Common myeloid progenitor, CD34-positive (primary cell): ENCODE results near the gene PLD3.

ENCODE experiments used
- CTCF ChIA-PET: fragments of 350-600 bp; sonication (Branson Sonifier 250); formaldehyde crosslinking; loops from one replicate; lab custom pipeline; 2021; ENCODE audit warnings: antibody characterized with exemption; lab: Charles Lee
- POLR2A ChIA-PET: fragments of 350-600 bp; sonication (Branson Sonifier 250); formaldehyde crosslinking; loops from one replicate; lab custom pipeline; 2021; ENCODE audit warnings: antibody characterized with exemption; lab: Charles Lee
- DNase-seq, 3 donors: peaks; one replicate each; pipeline versions ENCODE4 v3.0.0 to v3.0.0-alpha.2; 2013
- H3K27ac ChIP-seq, 2 experiments: 1 replicate in 1 of 2; 2 replicates in 1 of 2; pipeline ENCODE4 v1.7.0; 2013; ENCODE audit warnings: inconsistent platforms in 2 of 2, low read length in 2 of 2, mild to moderate bottlenecking in 2 of 2, low read depth in 1 of 2, moderate library complexity in 1 of 2; ENCODE audit not compliant: severe bottlenecking in 2 of 2, insufficient read depth in 1 of 2, poor library complexity in 1 of 2
- H3K27me3 ChIP-seq, 5 experiments: replicated peaks in 2 of 5; 1 replicate in 3 of 5; 2 replicates in 2 of 5; pipeline versions ENCODE4 v1.6.1 to v1.7.0; 2013; ENCODE audit warnings: low read length in 4 of 5, mild to moderate bottlenecking in 2 of 5, moderate library complexity in 2 of 5, inconsistent platforms in 1 of 5; ENCODE audit not compliant: insufficient read depth in 5 of 5, control insufficient read depth in 4 of 5
- H3K36me3 ChIP-seq, 4 experiments: 1 replicate in 2 of 4; 2 replicates in 2 of 4; pipeline versions ENCODE4 v1.6.1 to v1.7.0; 2013; ENCODE audit warnings: low read length in 3 of 4, control low read depth in 1 of 4, mild to moderate bottlenecking in 1 of 4; ENCODE audit not compliant: control insufficient read depth in 4 of 4, insufficient read depth in 4 of 4
- H3K4me1 ChIP-seq, 4 experiments: 1 replicate in 3 of 4; 2 replicates in 1 of 4; pipeline versions ENCODE4 v1.6.1 to v1.7.1; 2013; ENCODE audit warnings: low read length in 3 of 4, mild to moderate bottlenecking in 3 of 4, control low read depth in 1 of 4, inconsistent platforms in 1 of 4, moderate library complexity in 1 of 4; ENCODE audit not compliant: control insufficient read depth in 4 of 4, insufficient read depth in 4 of 4; ENCODE audit errors: control extremely low read depth in 1 of 4
- H3K4me3 ChIP-seq, 7 experiments: 1 replicate in 4 of 7; 2 replicates in 3 of 7; pipeline versions ENCODE4 v1.5.1 to v1.7.0; 2013; ENCODE audit warnings: mild to moderate bottlenecking in 7 of 7, low read length in 6 of 7, moderate library complexity in 6 of 7, inconsistent platforms in 2 of 7, low read depth in 2 of 7, control low read depth in 1 of 7; ENCODE audit not compliant: insufficient read depth in 4 of 7, control insufficient read depth in 1 of 7; ENCODE audit errors: extremely low read depth in 1 of 7
- H3K9me3 ChIP-seq, 5 experiments: 1 replicate in 4 of 5; 2 replicates in 1 of 5; pipeline versions ENCODE4 v1.6.1 to v1.7.1; 2013; ENCODE audit warnings: low read length in 4 of 5, mild to moderate bottlenecking in 2 of 5, inconsistent platforms in 1 of 5, low read depth in 1 of 5, moderate library complexity in 1 of 5; ENCODE audit not compliant: control insufficient read depth in 4 of 5, insufficient read depth in 2 of 5; ENCODE audit errors: control extremely low read depth in 1 of 5
- WGBS: methylation state at CpG from one replicate; pipeline ENCODE4 v1.1.5; 2013; ENCODE audit not compliant: insufficient coverage; 5-methylcytosine and 5-hydroxymethylcytosine counted together

Gene PLD3

GRCh38 chr19:40421993-40422747 lies 73.7 kb downstream of the PLD3 start:
- POLR2A ChIA-PET, result interaction anchor here (1.1 kb wide), 1 partner anchor 328 kb away, joined by 4 read pairs; the partner anchor contains the start of gene ACTMAP

GRCh38 chr19:40422748-40423566 lies 74.5 kb downstream of the PLD3 start:
- H3K9me3 ChIP-seq, result no peaks in the 10 kb centered on the region
- no peaks in the 10 kb centered on the region for H3K27me3 ChIP-seq
- peaks cover 4 to 51% (median 39%) of the 10 kb centered on the region in 4 experiments for H3K4me1 ChIP-seq
- POLR2A ChIA-PET, result no interaction called here
- DNase-seq, result no peak
- CTCF ChIA-PET, result interaction anchor here (0.8 to 2.7 kb wide), 6 partner anchors 11 to 118 kb away, joined by 3 to 10 read pairs (median 4); partner anchors contain the start of genes BLVRB and SERTAD3
- H3K4me3 ChIP-seq, result no peak overlapping the region
- H3K36me3 ChIP-seq, result peaks cover 0 to 11% (median 8%) of the 10 kb centered on the region in 4 experiments
- WGBS, result 96% methylated on average over 26 of the region's 31 CpGs
- no peak overlapping the region for H3K27ac ChIP-seq

More at GRCh38 chr19:40421993-40422747, 73.7 kb downstream of the PLD3 start:
- Histone ChIP-seq H3K27ac (peak overlapping the region in 1 of 2 experiments; percentile 87), H3K4me1 (peaks cover 4 to 58% (median 47%) of the 10 kb centered on the region in 4 experiments), H3K27me3 (no peaks in the 10 kb centered on the region), H3K36me3 (peaks cover 0 to 11% (median 8%) of the 10 kb centered on the region in 4 experiments), H3K4me3 (no peak overlapping the region), H3K9me3 (no peaks in the 10 kb centered on the region)
- CTCF ChIA-PET, result interaction anchor here (1.0 to 2.1 kb wide), 3 partner anchors 17 to 22 kb away, joined by 4 to 14 read pairs (median 6); partner anchors contain the start of gene SERTAD3
- 95% methylated on average over 13 of the region's 16 CpGs for WGBS
- no peak for DNase-seq

GRCh38 chr19:40423938-40424337 lies 75.4 kb downstream of the PLD3 start:
- Histone ChIP-seq H3K9me3 (no peaks in the 10 kb centered on the region), H3K4me1 (peaks cover 4 to 44% (median 33%) of the 10 kb centered on the region in 4 experiments), H3K27ac (no peak overlapping the region), H3K36me3 (peaks cover 0 to 11% (median 8%) of the 10 kb centered on the region in 4 experiments), H3K4me3 (peak overlapping the region in 1 of 7 experiments; percentile 91), H3K27me3 (no peaks in the 10 kb centered on the region)
- CTCF ChIA-PET, result interaction anchor here (0.7 to 2.7 kb wide), 6 partner anchors 10 to 145 kb away, joined by 3 to 10 read pairs (median 4); partner anchors contain the start of gene BLVRB
- POLR2A ChIA-PET, result interaction anchor here (3.4 kb wide), 1 partner anchor 17 kb away, joined by 13 read pairs; no protein-coding TSS in a partner anchor
- WGBS, result no CpG with 5 or more reads among the region's 6 CpGs
- no peak for DNase-seq

GRCh38 chr19:40424637-40425449 lies 76.3 kb downstream of the PLD3 start:
- 3% methylated on average over 12 of the region's 28 CpGs for WGBS
- Histone ChIP-seq H3K4me3 (peak overlapping the region; percentile 28 to 91 (median 81)), H3K36me3 (peaks cover 0 to 11% (median 8%) of the 10 kb centered on the region in 4 experiments), H3K9me3 (no peaks in the 10 kb centered on the region), H3K27me3 (no peaks in the 10 kb centered on the region), H3K27ac (peak overlapping the region; percentile 84 to 93), H3K4me1 (peaks cover 4 to 35% (median 25%) of the 10 kb centered on the region in 4 experiments)
- peak in 1 of 3 donors; percentile 31 for DNase-seq
- POLR2A ChIA-PET, result interaction anchor here (0.7 to 3.4 kb wide), 4 partner anchors 8 to 20 kb away, joined by 3 to 13 read pairs (median 8); no protein-coding TSS in a partner anchor
- CTCF ChIA-PET, result interaction anchor here (0.5 to 2.7 kb wide), 7 partner anchors 12 to 146 kb away, joined by 3 to 10 read pairs (median 4); partner anchors contain the start of gene PRX

- Histone ChIP-seq H3K36me3 (peaks cover 0 to 11% (median 8%) of the 10 kb centered on the region in 4 experiments), H3K27me3 (no peaks in the 10 kb centered on the region), H3K27ac (peak within 1 kb of the TSS; percentile 84 to 93), H3K4me1 (peaks cover 4 to 31% (median 21%) of the 10 kb centered on the region in 4 experiments), H3K9me3 (no peaks in the 10 kb centered on the region), H3K4me3 (peak within 1 kb of the TSS; percentile 74 to 91 (median 81))
- peak; percentile 99 to 100 (median 100) for DNase-seq
- WGBS, result 0% methylated on average over 64 of the region's 75 CpGs
- CTCF ChIA-PET, result interaction anchor here (0.7 to 2.7 kb wide), 9 partner anchors 8 to 121 kb away, joined by 3 to 10 read pairs (median 3); partner anchors contain the start of gene PRX
- POLR2A ChIA-PET, result interaction anchor here (0.8 to 3.4 kb wide), 7 partner anchors 8 to 184 kb away, joined by 3 to 13 read pairs (median 4); partner anchors contain the start of gene PRX
Measured at GRCh38 chr19:40425450-40426287, 77.2 kb downstream of the PLD3 start, which contains the start of gene SERTAD1. Gene SERTAD1, minus strand, starts transcription at chr19:40425992. Its CDS starts 2,446 bp downstream, at chr19:40423546.
